Lower lobe of right lung (tissue), 2 donors: ENCODE results near the gene SGPP2. TPM values are rescaled to one million over a fixed set of nuclear protein-coding genes. Genes with fewer than 3 reads are reported as not detected.

Source experiments
- ATAC-seq, 2 donors: fragments of 200-7000 bp; cut with Tn5 transposase; one replicate each; pipeline ENCODE4 v1.9.1; 2020 to 2022; ENCODE audit warnings: mild to moderate bottlenecking in 2 of 2, moderate library complexity in 2 of 2
- DNase-seq: peaks from one replicate; pipeline ENCODE4 v3.0.0-alpha.2; 2020
- H3K27ac ChIP-seq: fragments of 200-600 bp; one replicate; pipeline ENCODE4 v1.8.0; 2022
- H3K27me3 ChIP-seq: fragments of 200-600 bp; one replicate; pipeline ENCODE4 v1.8.0; 2022; ENCODE audit warnings: low read depth
- H3K36me3 ChIP-seq: fragments of 200-600 bp; one replicate; pipeline ENCODE4 v1.8.0; 2022; ENCODE audit warnings: mild to moderate bottlenecking
- H3K4me1 ChIP-seq: fragments of 200-600 bp; one replicate; pipeline ENCODE4 v1.8.0; 2022
- H3K4me3 ChIP-seq: fragments of 200-600 bp; one replicate; pipeline ENCODE4 v1.8.0; 2022; ENCODE audit warnings: mild to moderate bottlenecking
- H3K9me3 ChIP-seq: fragments of 200-600 bp; one replicate; pipeline ENCODE4 v1.8.0; 2022
- intact Hi-C: fragments of 100-400 bp; cut with DNase I; formaldehyde crosslinking; loops from one replicate; pipeline ENCODE4 v1.11.0; 2022
- total RNA-seq: library from RNA; stranded (reverse); fragmentation: NEBNext Ultra II Directional; extraction: Animal tissue kit (Norgen Biotek cat#: 25700); gene quantifications from one replicate; pipeline ENCODE4 v1.2.1, GENCODE V29; 2021
- TF ChIP-seq, protein P1 (sequence below): fragments of 200-600 bp; IDR thresholded peaks from one replicate; pipeline ENCODE4 v1.8.0; 2022; ENCODE audit warnings: antibody characterized with exemption, mild to moderate bottlenecking
- donor health status: DM: no; HTN: yes; CAD: no; lungs with severe emphysema.

The SGPP2 gene
- total RNA-seq, 1 donor from 2014 or later: 23.9 TPM

GRCh38 chr2:222526480-222527277 lies 102.3 kb downstream of the SGPP2 start:
- TF ChIP-seq, protein P1, sequence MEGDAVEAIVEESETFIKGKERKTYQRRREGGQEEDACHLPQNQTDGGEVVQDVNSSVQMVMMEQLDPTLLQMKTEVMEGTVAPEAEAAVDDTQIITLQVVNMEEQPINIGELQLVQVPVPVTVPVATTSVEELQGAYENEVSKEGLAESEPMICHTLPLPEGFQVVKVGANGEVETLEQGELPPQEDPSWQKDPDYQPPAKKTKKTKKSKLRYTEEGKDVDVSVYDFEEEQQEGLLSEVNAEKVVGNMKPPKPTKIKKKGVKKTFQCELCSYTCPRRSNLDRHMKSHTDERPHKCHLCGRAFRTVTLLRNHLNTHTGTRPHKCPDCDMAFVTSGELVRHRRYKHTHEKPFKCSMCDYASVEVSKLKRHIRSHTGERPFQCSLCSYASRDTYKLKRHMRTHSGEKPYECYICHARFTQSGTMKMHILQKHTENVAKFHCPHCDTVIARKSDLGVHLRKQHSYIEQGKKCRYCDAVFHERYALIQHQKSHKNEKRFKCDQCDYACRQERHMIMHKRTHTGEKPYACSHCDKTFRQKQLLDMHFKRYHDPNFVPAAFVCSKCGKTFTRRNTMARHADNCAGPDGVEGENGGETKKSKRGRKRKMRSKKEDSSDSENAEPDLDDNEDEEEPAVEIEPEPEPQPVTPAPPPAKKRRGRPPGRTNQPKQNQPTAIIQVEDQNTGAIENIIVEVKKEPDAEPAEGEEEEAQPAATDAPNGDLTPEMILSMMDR: no peak
- no peak for ATAC-seq

GRCh38 chr2:222532315-222532714 lies 108.0 kb downstream of the SGPP2 start:
- DNase-seq: no peak
- Histone ChIP-seq H3K9me3 (no peaks in the 10 kb centered on the region), H3K4me1 (no peaks in the 10 kb centered on the region), H3K36me3 (no peaks in the 10 kb centered on the region), H3K27me3 (no peaks in the 10 kb centered on the region), H3K4me3 (no peak overlapping the region), H3K27ac (no peak overlapping the region)
- ATAC-seq: no peak
- TF ChIP-seq, protein P1: no peak
- intact Hi-C loops: no loop called here

More at GRCh38 chr2:222526480-222527277, 102.3 kb downstream of the SGPP2 start:
- Histone ChIP-seq H3K36me3 (no peaks in the 10 kb centered on the region), H3K9me3 (no peaks in the 10 kb centered on the region), H3K27ac (no peak overlapping the region), H3K4me1 (no peaks in the 10 kb centered on the region), H3K27me3 (no peaks in the 10 kb centered on the region), H3K4me3 (no peak overlapping the region)
- intact Hi-C loops: no loop called here
- DNase-seq: no peak

DNA sequence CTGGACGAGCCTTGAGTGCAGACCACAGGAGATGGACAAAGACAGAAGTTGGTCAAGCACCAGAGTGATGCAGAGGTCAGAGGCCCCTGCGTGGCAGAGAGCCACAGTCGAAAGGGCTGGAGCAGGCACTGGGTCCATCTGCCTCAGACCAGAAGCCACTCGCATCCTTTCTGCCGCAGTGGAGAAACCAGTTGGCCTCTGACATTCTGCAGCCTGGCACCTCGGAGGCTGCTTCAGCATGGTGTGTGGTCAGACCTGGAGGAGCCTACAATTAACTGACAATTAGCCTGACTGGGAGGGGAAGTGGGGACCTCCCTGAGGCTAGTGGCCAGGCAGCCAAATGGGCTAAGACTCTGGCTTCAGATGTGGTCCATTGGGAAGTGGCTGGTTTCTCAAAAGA lies 111.1 kb downstream of the SGPP2 start:
- Histone ChIP-seq H3K9me3 (no peaks in the 10 kb centered on the region), H3K27me3 (no peaks in the 10 kb centered on the region), H3K4me3 (no peak overlapping the region), H3K27ac (no peak overlapping the region), H3K4me1 (no peaks in the 10 kb centered on the region), H3K36me3 (no peaks in the 10 kb centered on the region)
- no peak for DNase-seq
- TF ChIP-seq, protein P1: no peak
- no peak for ATAC-seq
- intact Hi-C loops: no loop called here

DNA sequence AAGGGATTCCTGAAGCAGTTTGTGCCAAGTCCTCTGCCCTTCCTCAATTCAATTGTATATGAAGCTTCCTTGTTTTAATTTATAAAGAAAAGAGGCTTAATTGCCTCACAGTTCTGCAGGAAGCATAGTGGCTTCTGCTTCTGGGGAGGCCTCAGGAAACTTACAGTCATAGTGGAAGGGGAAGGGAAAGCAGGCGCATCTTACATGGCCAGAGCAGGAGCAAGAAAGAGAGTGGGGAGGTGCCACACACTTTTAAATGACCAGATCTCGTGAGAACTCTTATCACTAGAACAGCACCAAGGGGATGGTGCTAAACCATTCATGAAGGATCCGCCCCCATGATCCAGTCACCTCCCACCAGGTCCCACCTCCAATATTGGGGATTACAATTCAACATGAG lies 114.2 kb downstream of the SGPP2 start:
- intact Hi-C loops: no loop called here
- no peaks in the 10 kb centered on the region for H3K36me3 ChIP-seq
- H3K9me3 ChIP-seq: no peaks in the 10 kb centered on the region
- H3K27me3 ChIP-seq: no peaks in the 10 kb centered on the region
- DNase-seq: no peak
- ATAC-seq: no peak
- no peak overlapping the region for H3K27ac ChIP-seq
- TF ChIP-seq, protein P1: no peak
- H3K4me3 ChIP-seq: no peak overlapping the region
- no peaks in the 10 kb centered on the region for H3K4me1 ChIP-seq

DNA sequence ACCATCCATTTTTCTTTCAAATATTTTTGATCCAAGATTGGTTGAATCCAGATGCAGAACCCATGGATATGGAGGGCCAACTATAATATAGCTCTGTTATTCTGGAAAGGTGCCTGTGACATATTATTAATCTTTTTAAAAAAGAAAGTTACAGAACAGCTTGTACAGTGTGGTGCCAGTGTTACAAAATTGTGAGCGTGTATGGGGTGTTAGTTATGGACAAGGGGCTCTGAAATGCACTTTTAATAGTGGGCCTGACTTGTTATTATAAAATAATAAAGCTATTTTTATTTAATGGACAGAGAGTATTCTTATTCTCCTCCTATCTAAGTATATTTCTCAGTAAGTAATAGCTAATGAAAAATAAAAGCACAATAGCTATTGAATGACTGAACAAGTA lies 120.3 kb downstream of the SGPP2 start:
- no peak overlapping the region for H3K4me3 ChIP-seq
- ATAC-seq: no peak
- H3K27me3 ChIP-seq: no peaks in the 10 kb centered on the region
- H3K4me1 ChIP-seq: no peaks in the 10 kb centered on the region
- intact Hi-C loops: no loop called here
- no peaks in the 10 kb centered on the region for H3K36me3 ChIP-seq
- DNase-seq: no peak
- TF ChIP-seq, protein P1: no peak
- H3K27ac ChIP-seq: no peak overlapping the region
- no peaks in the 10 kb centered on the region for H3K9me3 ChIP-seq
